Ammon's horn (tissue), 1 donor: ENCODE data around the gene SLC9C1.
A peak's percentile ranks its signal among the peaks of the same experiment; 100 is the strongest.

Experiments used
- DNase-seq: peaks from one replicate; pipeline ENCODE4 v3.0.0-alpha.2; 2016; ENCODE audit warnings: low spot score

Gene SLC9C1

GRCh38 chr3:112293368-112294321, at the start of gene SLC9C1:
Gene SLC9C1, minus strand, starts transcription at chr3:112294216. Its CDS starts 7,425 bp downstream, at chr3:112286791.
- peak; percentile 88 for DNase-seq

DNA sequence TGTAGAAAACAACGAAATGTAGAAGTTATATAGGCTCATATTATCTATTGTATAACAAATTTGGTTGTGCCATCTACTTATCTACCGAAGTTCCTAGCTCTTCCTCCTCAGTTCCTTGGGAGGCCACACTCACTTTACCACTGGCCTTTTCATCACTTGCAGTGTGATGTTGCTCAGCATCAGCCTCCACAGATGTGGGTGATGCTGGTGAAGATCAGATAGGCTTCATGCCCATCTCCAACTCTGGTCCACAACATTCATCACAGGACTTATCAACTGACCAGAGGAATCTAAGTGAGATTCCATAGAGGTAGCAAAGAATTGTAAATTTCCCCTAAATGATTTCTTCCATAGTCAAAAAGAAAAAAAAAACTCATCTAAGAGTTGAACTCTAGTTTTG, 47.4 kb upstream of the SLC9C1 start:
- DNase-seq: no peak

DNA sequence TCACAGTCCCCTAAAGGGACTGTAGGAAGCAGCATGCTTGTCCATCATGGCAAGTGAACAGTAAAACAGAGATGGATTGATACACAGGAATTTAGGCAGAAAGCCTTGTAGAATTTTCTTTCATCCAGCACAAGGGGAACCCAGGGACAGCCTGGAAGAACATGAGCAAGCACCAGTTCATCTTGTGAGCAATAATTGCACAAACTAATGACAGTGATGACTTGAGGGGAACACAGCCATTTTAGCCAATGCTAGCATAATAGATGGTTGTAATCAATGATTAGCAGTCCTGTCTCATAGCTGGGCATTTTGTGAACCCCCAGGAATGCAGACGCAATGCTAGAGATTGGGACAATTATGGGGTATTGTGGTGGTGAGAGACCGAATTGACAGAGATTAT, 45.6 kb upstream of the SLC9C1 start:
- no peak for DNase-seq

DNA sequence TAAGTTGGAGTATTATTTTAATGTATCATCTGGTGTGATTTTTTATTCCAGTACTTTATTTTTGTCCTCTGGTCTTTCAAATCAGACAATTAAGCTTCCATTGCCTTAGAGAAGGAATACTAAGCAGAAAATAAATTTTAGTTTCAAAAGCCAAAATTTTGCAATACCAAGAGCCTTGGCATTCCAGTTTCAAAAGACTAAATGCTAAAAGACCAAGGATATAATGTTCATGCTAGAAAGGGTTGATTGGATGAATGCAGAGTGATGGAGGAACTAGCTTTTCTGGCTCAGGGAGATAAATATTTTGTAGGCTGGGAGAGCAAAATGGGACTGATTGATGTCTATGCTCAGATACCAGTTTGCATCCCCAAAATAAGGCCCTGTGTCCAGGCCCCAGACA, 45.1 kb upstream of the SLC9C1 start:
- DNase-seq: no peak

DNA sequence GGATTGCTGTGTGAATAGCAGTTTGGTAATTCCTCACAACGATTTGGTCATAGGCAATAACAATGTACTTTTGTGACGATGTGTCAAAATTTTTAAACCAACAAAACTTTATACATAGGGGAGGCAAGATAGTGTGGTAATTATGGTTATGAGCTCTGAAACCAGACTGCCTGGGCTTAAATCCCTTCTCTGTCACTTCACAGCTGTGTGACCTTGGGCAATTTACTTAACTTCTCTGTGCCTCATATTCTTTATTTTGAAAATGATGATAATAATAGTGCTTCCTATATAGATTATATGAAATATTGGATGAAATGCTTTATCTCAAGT, 44.7 kb upstream of the SLC9C1 start:
- DNase-seq: no peak

- no peak for DNase-seq
Measured at GRCh38 chr3:112338021-112338726, 44.2 kb upstream of the SLC9C1 start.

GRCh38 chr3:112335434-112335781, 41.4 kb upstream of the SLC9C1 start:
- no peak for DNase-seq

GRCh38 chr3:112334691-112335433, 40.8 kb upstream of the SLC9C1 start:
- DNase-seq: no peak

DNA sequence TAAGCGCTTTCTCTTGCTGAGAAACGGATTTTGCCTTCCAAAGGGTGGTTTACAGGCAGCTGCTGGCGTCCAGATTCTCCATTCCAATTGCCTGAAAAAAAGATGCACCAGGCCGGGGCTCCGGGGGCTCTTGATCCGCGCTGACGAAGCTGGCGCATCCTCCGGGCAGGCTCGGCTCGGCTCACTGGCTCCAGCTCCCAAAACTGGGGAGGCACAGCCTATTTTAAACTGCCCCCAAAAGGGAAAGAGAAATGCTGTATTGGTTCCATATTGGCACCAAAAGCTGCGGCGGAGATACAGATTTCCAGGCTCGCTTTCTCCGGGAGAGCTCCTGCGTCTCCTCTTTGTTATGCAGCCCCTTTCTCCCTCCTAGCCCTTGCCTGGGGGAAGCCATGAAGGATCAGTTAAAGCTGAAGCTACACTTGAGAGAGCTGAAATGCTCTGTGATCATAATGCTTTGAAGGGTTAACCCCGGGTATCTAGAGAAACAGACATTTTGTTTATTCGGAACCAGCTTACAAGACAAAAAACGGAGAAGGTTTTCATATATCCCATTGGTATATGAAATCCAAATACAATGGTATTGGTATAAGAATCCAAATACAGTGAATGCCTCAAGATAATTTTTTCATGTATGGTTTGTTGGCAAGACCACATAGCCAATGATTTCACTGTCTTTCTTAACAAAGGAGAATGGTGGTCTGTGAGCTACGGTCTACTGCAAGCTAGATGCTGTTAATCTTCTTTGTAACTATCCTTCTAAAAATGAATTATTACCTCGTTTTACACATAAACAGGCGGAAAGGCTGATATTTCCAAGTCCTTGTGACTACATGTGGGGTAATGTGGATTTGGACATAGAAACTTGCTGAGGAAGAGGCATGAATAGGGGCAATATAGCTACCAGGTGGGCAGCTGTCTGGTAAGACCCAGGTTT, 39.6 kb upstream of the SLC9C1 start:
- peak; percentile 56 for DNase-seq

GRCh38 chr3:112333002-112333380, 39.0 kb upstream of the SLC9C1 start, which contains the start of gene CD200:
Gene CD200, plus strand, starts transcription at chr3:112333156. Its CDS starts 57 bp downstream, at chr3:112333213.
- peak; percentile 79 for DNase-seq

- no peak for DNase-seq
Measured at GRCh38 chr3:112331851-112332250, 37.8 kb upstream of the SLC9C1 start.

DNA sequence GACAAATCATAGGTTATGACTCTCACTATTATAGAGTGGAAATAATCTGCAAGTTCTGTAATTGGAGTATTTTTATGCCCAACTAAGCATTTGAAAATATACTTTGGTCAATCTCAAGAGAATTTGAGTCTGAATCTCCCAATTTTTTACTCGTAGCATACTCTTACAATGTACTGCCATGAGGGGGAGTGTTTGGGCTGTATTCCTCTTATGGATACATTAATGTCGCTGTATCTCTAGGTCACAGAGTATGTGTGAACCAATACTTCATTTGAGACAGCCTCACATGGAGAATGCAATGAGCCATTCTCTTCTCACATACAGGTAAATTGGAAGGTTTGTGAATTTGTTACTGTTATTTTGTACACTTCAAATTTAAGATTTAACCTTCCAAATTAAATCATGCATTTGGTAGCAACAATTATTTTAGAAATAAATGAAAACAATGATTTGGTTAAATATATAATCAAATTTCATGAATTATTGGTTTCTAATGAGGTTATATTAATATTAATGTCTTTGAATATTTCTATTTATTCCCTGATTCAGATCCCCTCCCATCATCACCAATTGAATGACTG, 33.4 kb upstream of the SLC9C1 start:
- DNase-seq: peak; percentile 81

DNA sequence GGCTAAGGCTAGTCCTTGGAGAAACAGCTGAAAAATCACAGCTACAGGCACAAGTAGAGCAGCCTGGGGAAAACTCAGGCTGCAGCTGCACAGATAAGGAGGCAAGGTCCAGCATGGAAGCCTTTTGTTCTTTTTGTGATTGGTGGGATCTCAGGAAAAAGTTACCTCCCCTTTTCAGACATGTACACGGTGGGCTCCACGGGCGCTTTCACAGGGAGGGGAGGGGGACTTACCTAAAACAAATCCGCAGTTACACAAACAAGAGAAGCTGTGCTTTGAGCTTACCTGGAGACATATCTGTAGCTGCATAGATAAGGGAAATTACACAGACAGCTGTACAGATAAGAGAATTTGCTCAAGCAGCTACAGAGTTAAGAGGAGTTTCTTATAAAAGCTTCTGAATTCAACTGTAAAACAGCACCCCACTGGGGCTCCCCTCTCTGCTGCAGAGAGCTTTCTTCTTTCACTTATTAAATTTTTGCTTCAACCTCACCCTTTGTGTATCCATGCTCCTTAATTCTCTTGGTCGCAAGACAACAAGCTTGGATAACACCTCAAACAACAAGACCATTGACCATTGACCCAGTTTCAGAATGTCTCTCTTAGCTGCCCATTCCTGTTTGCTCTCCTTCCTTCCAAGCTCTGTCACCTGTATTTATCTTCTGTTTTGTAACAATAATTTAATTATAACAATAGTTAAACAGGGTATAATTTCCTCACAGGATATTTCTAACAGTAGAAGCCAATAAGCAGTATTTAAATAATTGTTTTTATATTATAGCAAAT, 28.0 kb upstream of the SLC9C1 start:
- DNase-seq: no peak

- DNase-seq: no peak
Measured at GRCh38 chr3:112320691-112321090, 26.7 kb upstream of the SLC9C1 start.

- DNase-seq: no peak
Measured at GRCh38 chr3:112319516-112320276, 25.7 kb upstream of the SLC9C1 start.

DNA sequence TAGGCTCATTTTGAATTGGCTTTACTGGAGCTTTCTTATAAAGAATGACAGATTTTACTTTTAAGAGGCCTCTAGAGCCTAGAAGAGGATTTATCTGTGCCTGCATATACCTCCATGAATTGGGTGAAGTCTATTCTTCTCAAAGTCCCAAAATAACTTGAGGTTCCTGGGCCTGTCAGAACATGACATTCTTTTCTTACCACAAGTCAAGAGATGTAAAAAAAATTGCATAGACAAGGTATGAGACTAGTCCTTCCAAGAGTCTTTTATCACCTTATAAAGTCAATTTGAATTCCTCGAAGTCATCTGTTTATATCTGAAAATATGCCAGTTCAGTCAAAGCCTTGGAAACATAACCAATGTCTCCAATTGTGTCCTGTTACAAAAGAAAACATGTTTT, 21.8 kb upstream of the SLC9C1 start:
- no peak for DNase-seq

DNA sequence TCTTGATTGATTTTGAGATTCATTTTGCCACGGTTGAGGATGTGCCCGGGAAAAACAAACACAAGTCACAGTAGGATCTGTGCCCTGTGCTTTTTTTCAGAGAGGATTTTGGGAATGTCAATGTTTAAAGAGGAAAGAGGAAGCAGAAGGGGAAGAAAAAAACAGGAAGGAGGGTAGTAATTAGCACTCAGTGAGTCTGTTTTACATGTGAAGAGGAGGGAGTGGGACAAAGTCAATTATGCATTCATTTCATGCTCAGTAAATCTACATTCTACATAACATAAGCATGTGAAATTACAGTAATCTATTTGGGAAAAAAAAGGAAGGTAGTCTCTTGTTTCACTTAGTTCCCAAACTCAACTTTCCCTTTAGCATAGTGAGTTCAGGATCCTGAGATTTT, 20.6 kb upstream of the SLC9C1 start:
- DNase-seq: no peak

DNA sequence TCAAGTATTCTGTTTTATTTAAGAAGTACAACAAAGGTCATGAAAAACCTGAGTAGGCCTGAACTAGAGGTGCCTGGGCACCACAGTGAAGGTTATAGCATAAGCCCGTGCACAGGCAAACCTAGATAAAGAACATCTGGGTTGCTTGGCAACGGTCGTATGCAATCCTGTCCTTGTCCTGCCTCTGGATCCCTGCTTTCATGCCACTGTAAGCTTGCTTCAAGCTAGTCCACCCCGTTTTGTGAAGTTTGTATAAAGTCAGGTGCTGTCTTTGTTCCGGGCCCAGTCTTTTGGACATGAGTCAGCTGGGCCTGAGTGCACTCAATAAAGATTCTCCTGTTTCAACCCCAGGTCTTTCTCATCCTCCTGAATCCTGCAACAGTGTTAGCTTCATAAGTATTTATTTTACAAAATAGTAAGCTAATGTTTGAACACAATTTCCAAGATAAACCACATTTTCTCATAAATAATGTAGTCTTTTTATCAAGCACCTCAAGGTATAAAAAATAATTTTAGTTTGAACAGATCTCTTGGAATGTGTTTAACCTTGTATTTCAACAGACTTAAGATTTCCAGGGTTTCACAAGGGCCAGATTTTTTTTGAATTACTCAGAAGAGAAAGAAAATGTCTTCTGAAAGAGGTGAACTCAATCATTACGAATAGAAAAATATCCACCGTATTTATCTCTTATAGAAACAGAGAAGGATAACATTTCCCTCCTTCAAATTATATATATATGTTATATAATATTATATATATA, 14.3 kb upstream of the SLC9C1 start:
- DNase-seq: no peak

- DNase-seq: no peak
Measured at GRCh38 chr3:112307557-112307956, 13.5 kb upstream of the SLC9C1 start.
